H1 (cell line): ENCODE results near the gene LORICRIN. TPM values are rescaled to one million over a fixed set of nuclear protein-coding genes. Genes with fewer than 3 reads are reported as not detected.

Experiments used
- CTCF ChIA-PET: fragments of 300-600 bp; sonication (Branson Sonifier 250); formaldehyde crosslinking; loops from one replicate; lab custom pipeline; 2021; ENCODE audit not compliant: partially characterized antibody; lab: Charles Lee
- POLR2A ChIA-PET: fragments of 300-600 bp; sonication (Branson Sonifier 250); formaldehyde crosslinking; loops from one replicate; lab custom pipeline; 2021; ENCODE audit warnings: inconsistent platforms; ENCODE audit not compliant: partially characterized antibody; lab: Charles Lee
- DNase-seq, 2 experiments: peaks; one replicate each; pipeline versions ENCODE4 v3.0.0 to v3.0.0-alpha.2; 2010 to 2022; ENCODE audit warnings: low spot score in 2 of 2, low read depth in 1 of 2, mixed read lengths in 1 of 2
- FAIRE-seq: peaks from 2 replicates; lab custom pipeline; 2011; peaks lifted over from hg19 to GRCh38; lab: Jason Lieb, UNC
- H2AFZ ChIP-seq: 2 replicates; pipeline ENCODE4 v1.8.1; 2012; ENCODE audit warnings: low read length, inconsistent platforms
- H2AK5ac ChIP-seq: 2 replicates; pipeline ENCODE4 v1.6.1; 2013; ENCODE audit warnings: low read depth, low read length
- H2BK120ac ChIP-seq: replicated peaks from 2 replicates; pipeline ENCODE3; 2013; ENCODE audit warnings: low read depth, low read length, inconsistent platforms
- H2BK12ac ChIP-seq: 2 replicates; pipeline ENCODE4 v1.6.1; 2013; ENCODE audit warnings: low read depth, low read length
- H2BK15ac ChIP-seq: 2 replicates; pipeline ENCODE4 v1.6.1; 2013; ENCODE audit warnings: low read length
- H2BK20ac ChIP-seq: 2 replicates; pipeline ENCODE4 v1.6.1; 2013; ENCODE audit warnings: low read length
- H2BK5ac ChIP-seq: 2 replicates; pipeline ENCODE4 v1.6.1; 2013; ENCODE audit warnings: low read depth, low read length
- H3K14ac ChIP-seq: 2 replicates; pipeline ENCODE4 v1.6.1; 2013; ENCODE audit warnings: inconsistent platforms; ENCODE audit not compliant: insufficient read length
- H3K18ac ChIP-seq: 2 replicates; pipeline ENCODE4 v1.6.1; 2013; ENCODE audit warnings: low read length; ENCODE audit errors: extremely low read depth
- H3K23ac ChIP-seq: 2 replicates; pipeline ENCODE4 v1.6.1; 2013; ENCODE audit warnings: inconsistent platforms; ENCODE audit not compliant: insufficient read length
- H3K23me2 ChIP-seq: 2 replicates; pipeline ENCODE4 v1.6.1; 2013; ENCODE audit warnings: low read depth, low read length
- H3K27ac ChIP-seq: 2 replicates; pipeline ENCODE4 v1.6.1; 2011; ENCODE audit warnings: low read depth, low read length, inconsistent platforms
- H3K27me3 ChIP-seq, 4 experiments: replicated peaks in 1 of 4; 1 replicate in 1 of 4; 2 replicates in 3 of 4; pipeline versions ENCODE4 v1.6.1 to v1.8.1; 2011 to 2013; ENCODE audit warnings: low read length in 3 of 4, mild to moderate bottlenecking in 3 of 4, inconsistent platforms in 2 of 4, mixed read lengths in 2 of 4, moderate library complexity in 1 of 4; ENCODE audit not compliant: control insufficient read depth in 3 of 4, insufficient read depth in 3 of 4; ENCODE audit errors: extremely low read depth in 1 of 4
- H3K36me3 ChIP-seq, 4 experiments: 2 replicates each; pipeline versions ENCODE4 v1.6.1 to v1.8.1; 2011 to 2013; ENCODE audit warnings: mild to moderate bottlenecking in 4 of 4, low read length in 3 of 4, moderate library complexity in 2 of 4, control low read depth in 1 of 4, inconsistent platforms in 1 of 4; ENCODE audit not compliant: insufficient read depth in 4 of 4, control insufficient read depth in 2 of 4
- H3K4ac ChIP-seq: replicated peaks from 2 replicates; pipeline ENCODE3; 2013; ENCODE audit warnings: low read length, low read depth, mixed read lengths, inconsistent platforms; ENCODE audit not compliant: insufficient read length
- H3K4me1 ChIP-seq, 4 experiments: replicated peaks in 1 of 4; 1 replicate in 1 of 4; 2 replicates in 3 of 4; pipeline versions ENCODE4 v1.6.1 to v1.8.1; 2011 to 2013; ENCODE audit warnings: low read length in 3 of 4, inconsistent platforms in 2 of 4, mixed read lengths in 1 of 4; ENCODE audit not compliant: insufficient read depth in 4 of 4, control insufficient read depth in 3 of 4
- H3K4me2 ChIP-seq, 2 experiments: 2 replicates each; pipeline versions ENCODE4 v1.6.1 to v1.8.1; 2011 to 2013; ENCODE audit warnings: low read depth in 2 of 2, low read length in 2 of 2, control low read depth in 1 of 2, inconsistent platforms in 1 of 2, mild to moderate bottlenecking in 1 of 2; ENCODE audit not compliant: insufficient read depth in 1 of 2
- H3K4me3 ChIP-seq, 4 experiments: fragments of 200-600, 300-600 bp in 1 of 4; sonication (generic), shearing (Covaris generic), sonication (Bioruptor Twin) in 1 of 4; 2 replicates each; pipeline versions ENCODE4 v1.5.1 to v1.8.1; 2011 to 2016; ENCODE audit warnings: low read length in 4 of 4, low read depth in 3 of 4, control low read depth in 2 of 4, inconsistent platforms in 2 of 4, mild to moderate bottlenecking in 2 of 4, mixed read lengths in 1 of 4, moderate library complexity in 1 of 4; ENCODE audit not compliant: insufficient read depth in 2 of 4; ENCODE audit errors: extremely low read depth in 1 of 4
- H3K56ac ChIP-seq: replicated peaks from 2 replicates; pipeline ENCODE3; 2013; ENCODE audit warnings: low read depth, mild to moderate bottlenecking, mixed read lengths, low read length, inconsistent platforms; ENCODE audit not compliant: insufficient read length
- H3K79me1 ChIP-seq: 2 replicates; pipeline ENCODE4 v1.6.1; 2013; ENCODE audit warnings: low read depth, low read length, control low read depth
- H3K79me2 ChIP-seq, 2 experiments: 2 replicates each; pipeline versions ENCODE4 v1.6.1 to v1.8.1; 2012 to 2013; ENCODE audit warnings: low read length in 2 of 2, mild to moderate bottlenecking in 2 of 2, inconsistent platforms in 1 of 2; ENCODE audit not compliant: insufficient read depth in 2 of 2, control insufficient read depth in 1 of 2
- H3K9ac ChIP-seq, 4 experiments: replicated peaks in 1 of 4; 1 replicate in 1 of 4; 2 replicates in 3 of 4; pipeline versions ENCODE4 v1.6.1 to v1.8.1; 2011 to 2013; ENCODE audit warnings: low read depth in 3 of 4, low read length in 3 of 4, control low read depth in 2 of 4, mild to moderate bottlenecking in 2 of 4, moderate library complexity in 2 of 4, inconsistent platforms in 1 of 4; ENCODE audit errors: extremely low read depth in 1 of 4
- H3K9me3 ChIP-seq, 2 experiments: 2 replicates each; pipeline versions ENCODE4 v1.6.1 to v1.8.1; 2012 to 2013; ENCODE audit warnings: mild to moderate bottlenecking in 2 of 2, moderate library complexity in 2 of 2, control low read depth in 1 of 2, inconsistent platforms in 1 of 2, low read depth in 1 of 2, low read length in 1 of 2, mixed read lengths in 1 of 2; ENCODE audit not compliant: insufficient read depth in 2 of 2
- H4K20me1 ChIP-seq, 2 experiments: replicated peaks in 1 of 2; 2 replicates each; pipeline versions ENCODE3 to v1.8.1; 2011 to 2013; ENCODE audit warnings: inconsistent platforms in 2 of 2, low read length in 2 of 2, mild to moderate bottlenecking in 1 of 2; ENCODE audit not compliant: insufficient read depth in 2 of 2, control insufficient read depth in 1 of 2
- H4K5ac ChIP-seq: 2 replicates; pipeline ENCODE4 v1.6.1; 2013; ENCODE audit warnings: low read length, low read depth, mixed read lengths, inconsistent platforms; ENCODE audit not compliant: insufficient read length
- H4K8ac ChIP-seq: 2 replicates; pipeline ENCODE4 v1.8.0; 2013; ENCODE audit warnings: mild to moderate bottlenecking, moderate library complexity, low read length, inconsistent platforms; ENCODE audit not compliant: insufficient read depth; ENCODE audit errors: extremely low read depth
- H4K91ac ChIP-seq: replicated peaks from 2 replicates; pipeline ENCODE3; 2013; ENCODE audit warnings: low read length, mixed read lengths, inconsistent platforms; ENCODE audit not compliant: insufficient read length
- ASH2L ChIP-seq: fragments of 200-600, 300-600 bp; sonication (generic); IDR thresholded peaks from one replicate; pipeline ENCODE4 v1.7.1; 2017; ENCODE audit warnings: low read length
- BCL11A ChIP-seq, 2 experiments: IDR thresholded peaks; one replicate each; pipeline ENCODE4 v1.6.1; 2011; ENCODE audit warnings: low read depth in 2 of 2, low read length in 2 of 2, mild to moderate bottlenecking in 2 of 2
- CTCF ChIP-seq, 3 experiments: IDR thresholded peaks; 1 replicate in 2 of 3; 2 replicates in 1 of 3; pipeline versions ENCODE4 v1.5.1 to v1.6.1; 2011; ENCODE audit warnings: low read length in 3 of 3, mild to moderate bottlenecking in 3 of 3, inconsistent platforms in 2 of 3, low read depth in 1 of 3, moderate library complexity in 1 of 3; ENCODE audit not compliant: insufficient read depth in 1 of 3; ENCODE audit errors: control extremely low read depth in 1 of 3
- KDM4A ChIP-seq: IDR thresholded peaks from one replicate; pipeline ENCODE4 v1.7.1; 2012; ENCODE audit warnings: low read depth, mild to moderate bottlenecking, moderate library complexity, low read length, inconsistent platforms; ENCODE audit not compliant: severe bottlenecking
- KDM5A ChIP-seq: fragments of 200-600 bp; IDR thresholded peaks from 2 replicates; pipeline ENCODE4 v1.7.1; 2012; ENCODE audit warnings: mild to moderate bottlenecking, low read length, inconsistent platforms, mixed read lengths
- NRF1 ChIP-seq: IDR thresholded peaks from 2 replicates; pipeline ENCODE4 v1.6.1; 2011; ENCODE audit warnings: mild to moderate bottlenecking, low read depth, low read length, improper control_type of control experiment
- POU5F1 ChIP-seq: IDR thresholded peaks from 2 replicates; pipeline ENCODE4 v1.6.1; 2011; ENCODE audit warnings: low read depth, mild to moderate bottlenecking, low read length, moderate library complexity
- SIRT6 ChIP-seq: IDR thresholded peaks from one replicate; pipeline ENCODE4 v1.7.1; 2012; ENCODE audit warnings: low read length, inconsistent platforms
- SIX5 ChIP-seq: IDR thresholded peaks from 2 replicates; pipeline ENCODE4 v1.6.1; 2011; ENCODE audit warnings: mild to moderate bottlenecking, low read depth, low read length
- SP1 ChIP-seq: IDR thresholded peaks from 2 replicates; pipeline ENCODE4 v1.6.1; 2011; ENCODE audit warnings: low read depth, low read length
- SRF ChIP-seq: IDR thresholded peaks from 2 replicates; pipeline ENCODE4 v1.6.1; 2011; ENCODE audit warnings: mild to moderate bottlenecking, low read depth, low read length, moderate library complexity
- WGBS, 2 experiments: shearing (Covaris generic) in 1 of 2; methylation state at CpG; one replicate each; pipeline versions ENCODE4 v1.1.6 to v1.1.7; 2013 to 2015; ENCODE audit warnings: low lambda C conversion rate in 2 of 2, mixed read lengths in 2 of 2, inconsistent platforms in 1 of 2, low coverage in 1 of 2, missing lambda C conversion rate in 1 of 2; ENCODE audit not compliant: insufficient replicate concordance in 2 of 2, insufficient coverage in 1 of 2, insufficient read length in 1 of 2; ENCODE audit errors: extremely low coverage in 1 of 2, missing lambda C conversion rate in 1 of 2; 5-methylcytosine and 5-hydroxymethylcytosine counted together
- polyA plus RNA-seq, 7 experiments: library from polyadenylated mRNA; depleted of rRNA in 3 of 7; stranded (reverse) in 5 of 7; unstranded in 2 of 7; fragments of >200 nt in 5 of 7; fragments of 200-250 nt in 2 of 7; gene quantifications; 1 replicate in 5 of 7; 2 replicates in 1 of 7; 4 replicates in 1 of 7; pipeline versions ENCODE4 v1.2.1 to v1.2.3, GENCODE V29; 2011 to 2013; ENCODE audit warnings: missing spikeins in 2 of 7, mixed read lengths in 2 of 7
- total RNA-seq: library from RNA; stranded (reverse); fragmentation: NEBNext Ultra II Directional; extraction: Animal tissue kit (Norgen Biotek cat#: 25700); gene quantifications from 2 replicates; pipeline ENCODE4 v1.2.1, GENCODE V29; 2021

Gene LORICRIN
- total and polyA plus RNA-seq, 2 of the 8 experiments (the other 6 are each of a cell fraction or from before 2014, with no cell fraction given): not detected

GRCh38 chr1:153251988-153252387, 7.5 kb upstream of the LORICRIN start:
- Histone ChIP-seq H2BK5ac (no peak overlapping the region), H4K91ac (no peak overlapping the region), H2BK20ac (no peak overlapping the region), H4K20me1 (no peaks in the 10 kb centered on the region), H3K9me3 (peaks cover 0 to 11% of the 10 kb centered on the region in 2 experiments; a peak in 2 of 4 replicates), H3K36me3 (no peaks in the 10 kb centered on the region), H3K4ac (no peak overlapping the region), H3K79me1 (no peaks in the 10 kb centered on the region), H4K5ac (no peak overlapping the region), H4K8ac (no peak overlapping the region), H3K9ac (no peak overlapping the region), H3K4me2 (no peak overlapping the region), H2BK15ac (no peak overlapping the region), H3K14ac (no peak overlapping the region), H3K18ac (no peak overlapping the region), H3K27me3 (no peaks in the 10 kb centered on the region), H3K56ac (no peak overlapping the region), H2BK12ac (no peak overlapping the region), H3K27ac (no peak overlapping the region), H3K79me2 (no peaks in the 10 kb centered on the region), H2AFZ (no peak overlapping the region), H2AK5ac (no peak overlapping the region), H3K4me1 (no peaks in the 10 kb centered on the region), H2BK120ac (no peak overlapping the region), H3K23me2 (no peaks in the 10 kb centered on the region), H3K23ac (no peak overlapping the region), H3K4me3 (no peak overlapping the region)
- DNase-seq (no peak), FAIRE-seq (no peak)
- ChIA-PET POLR2A (no interaction called here), CTCF (interaction anchor here (0.6 to 1.6 kb wide), 6 partner anchors 22 to 1302 kb away, joined by 3 to 4 read pairs (median 3); no protein-coding TSS in a partner anchor)
- WGBS, 2 experiments: 89% methylated on average over 4 of the region's 4 CpGs; no CpG with 5 or more reads in 1 of the 2 experiments
- TF ChIP-seq POU5F1 (no peak), CTCF (IDR thresholded peaks at IDR 0.05; ENCODE audit: control extremely low read depth in 1 of 3, insufficient read depth in 1 of 3, low read depth in 1 of 3, low read length in 3 of 3) (no peak), BCL11A (IDR thresholded peaks at IDR 0.05; ENCODE audit: low read depth in 2 of 2, low read length in 2 of 2) (no peak), SIRT6 (no peak), SRF (no peak), ASH2L (no peak), KDM4A (no peak), SP1 (no peak), NRF1 (no peak), SIX5 (no peak), KDM5A (no peak)
